ENCODE data around the gene DLGAP4.

The DLGAP4 gene

DNA sequence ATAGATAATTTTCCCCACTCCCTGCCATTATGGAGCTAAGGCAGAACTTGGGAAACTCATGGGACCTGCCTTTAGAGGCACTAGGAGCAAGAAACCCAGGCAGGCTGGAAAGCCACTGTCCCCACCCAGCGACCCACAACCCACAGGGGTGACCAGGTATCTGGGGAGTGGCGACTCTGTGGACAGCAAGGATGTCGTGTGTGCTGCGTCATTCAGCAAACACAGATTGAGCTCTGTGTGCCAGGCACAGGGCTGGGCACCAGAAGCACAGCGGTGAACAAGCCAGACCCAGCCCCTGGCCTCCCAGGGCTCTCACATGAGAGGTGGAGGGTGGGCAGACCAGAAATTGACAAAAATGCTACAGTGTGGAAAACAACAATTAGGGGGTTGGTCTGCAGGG lies 27.7 kb downstream of the DLGAP4 start:
- DNase-seq (ENCODE audit: low read depth): no peak

DNA sequence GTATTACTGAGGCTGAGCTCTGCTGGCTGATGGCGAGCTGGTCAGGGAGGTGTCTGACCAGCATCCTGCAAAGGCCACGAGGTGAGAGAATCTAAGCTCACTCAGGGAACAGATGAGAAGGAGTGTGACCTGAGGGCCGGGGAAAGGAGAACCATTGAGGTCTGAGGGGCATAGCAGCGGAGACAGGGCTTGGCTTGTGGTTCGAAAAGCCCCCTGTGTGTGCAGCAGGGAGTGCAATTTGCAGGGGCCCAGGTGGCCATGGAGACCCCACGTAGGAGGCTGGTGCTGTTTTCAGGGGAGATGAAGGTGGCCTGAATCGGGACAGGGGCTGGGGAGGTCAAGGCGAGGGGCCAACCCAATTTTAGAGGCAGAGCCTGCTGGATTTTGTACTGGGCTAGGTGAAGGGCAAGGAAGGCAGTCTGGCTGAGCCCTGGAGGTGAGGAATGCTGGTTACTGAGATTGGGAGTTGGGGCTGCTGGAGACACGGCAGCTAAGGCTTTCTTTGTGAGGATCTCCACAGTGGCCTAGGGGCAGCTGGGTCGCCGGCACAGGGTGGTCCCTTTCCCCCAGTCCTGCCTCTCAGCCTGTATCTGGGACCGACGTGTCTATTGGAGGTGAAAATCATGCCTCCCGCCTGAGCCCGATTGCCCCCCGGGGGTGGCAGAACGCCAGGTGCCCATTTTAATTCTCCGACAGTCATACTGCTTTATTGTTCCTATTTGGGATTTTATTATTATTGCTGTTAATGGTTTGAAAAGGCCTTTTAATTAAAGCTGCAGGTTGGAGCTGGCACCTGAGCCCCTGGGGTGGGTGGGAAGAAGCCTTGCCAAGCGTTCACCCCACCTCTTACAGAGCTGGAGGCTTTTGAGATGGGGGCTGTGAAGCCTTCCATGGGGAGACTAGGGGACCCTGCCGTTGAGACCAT lies 28.4 kb downstream of the DLGAP4 start:
- DNase-seq (ENCODE audit: low read depth): no peak

DNA sequence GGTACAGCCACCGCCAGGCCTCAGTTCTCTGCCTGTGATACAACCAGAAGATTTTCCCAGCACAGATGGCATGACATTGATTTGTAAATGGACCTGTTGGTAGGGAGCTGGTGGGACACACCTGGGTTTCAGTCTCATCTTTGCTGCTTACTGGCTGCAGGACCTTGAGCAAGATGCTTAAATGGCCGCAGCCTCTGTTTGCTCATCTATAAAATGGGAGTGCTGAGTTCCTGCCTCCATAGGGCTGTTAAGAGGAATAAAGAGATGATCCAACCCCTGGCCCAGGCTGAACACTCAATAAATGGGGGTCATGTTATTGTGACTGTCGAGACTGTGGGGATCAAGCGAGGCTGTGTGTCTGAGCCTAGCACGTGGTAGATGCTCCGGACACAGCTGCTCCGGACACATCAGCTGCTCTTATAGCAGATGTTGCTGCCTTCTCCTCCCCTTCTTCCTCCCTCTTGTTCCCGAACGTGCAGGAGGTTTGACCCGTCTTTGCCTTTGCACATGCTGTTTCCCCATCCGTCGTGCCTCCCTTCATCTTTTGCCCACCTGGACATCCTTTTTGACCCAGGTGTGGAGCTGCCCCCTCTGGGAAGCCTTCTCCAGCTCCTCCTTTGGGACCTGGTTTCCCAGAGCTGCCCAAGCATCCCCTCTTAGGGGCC lies 29.2 kb downstream of the DLGAP4 start:
- DNase-seq (ENCODE audit: low read depth): no peak

DNA sequence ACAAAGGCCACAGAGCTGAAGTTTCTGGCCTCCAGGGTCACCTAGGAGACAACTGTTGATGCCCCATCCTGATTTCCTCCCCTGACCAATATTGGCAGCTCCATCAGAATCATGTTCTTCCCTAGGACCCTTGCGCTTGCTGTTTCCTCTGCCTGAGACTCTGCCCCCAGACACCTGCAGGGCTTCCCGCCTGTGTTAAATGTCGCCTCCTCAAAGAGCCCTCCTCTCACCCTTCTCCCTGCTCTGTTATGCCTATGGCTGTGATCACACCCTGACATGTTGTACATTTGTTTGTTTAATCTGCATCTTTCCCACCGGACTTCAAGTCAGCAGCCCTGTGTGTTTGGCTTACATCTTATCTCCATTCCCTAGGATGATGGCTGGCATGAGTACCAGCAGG lies 30.1 kb downstream of the DLGAP4 start:
- DNase-seq (ENCODE audit: low read depth): no peak

DNA sequence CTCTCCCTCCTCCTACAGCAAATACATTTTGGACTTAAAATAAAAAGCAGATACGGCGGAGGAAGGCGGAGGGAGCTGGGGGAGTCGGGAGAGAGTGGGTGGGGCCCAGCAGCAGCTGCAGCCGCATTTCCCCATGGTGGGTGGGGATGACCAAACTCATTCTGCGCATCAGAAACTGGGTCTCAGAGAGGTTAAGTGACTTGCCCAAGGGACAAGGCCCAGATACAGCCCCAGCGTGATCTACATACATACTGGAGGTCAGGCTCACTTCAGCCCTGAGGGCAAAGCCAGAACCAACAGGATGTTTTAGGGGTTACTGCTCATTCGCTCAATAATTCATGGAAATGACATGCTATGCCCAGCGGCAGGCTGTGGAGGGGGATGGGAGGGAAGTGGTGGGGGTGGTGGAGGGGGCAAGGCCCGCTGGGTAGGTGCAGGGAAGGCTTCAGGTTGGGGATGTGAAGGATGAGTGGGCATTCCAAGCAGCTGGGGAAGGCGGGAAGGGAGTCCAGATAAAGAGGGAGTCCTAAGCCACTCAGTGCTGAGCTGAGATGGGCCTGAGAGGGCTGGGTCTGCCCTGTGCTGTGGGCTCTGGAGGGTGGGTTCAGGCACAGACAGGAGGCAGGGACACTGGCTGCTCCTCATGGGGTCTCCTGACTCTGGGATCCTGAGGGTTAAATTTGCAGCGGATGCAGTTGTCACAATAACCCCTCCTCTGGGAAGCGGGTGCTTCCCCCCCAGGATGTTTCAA lies 31.0 kb downstream of the DLGAP4 start:
- no peak for DNase-seq (ENCODE audit: low read depth)

DNA sequence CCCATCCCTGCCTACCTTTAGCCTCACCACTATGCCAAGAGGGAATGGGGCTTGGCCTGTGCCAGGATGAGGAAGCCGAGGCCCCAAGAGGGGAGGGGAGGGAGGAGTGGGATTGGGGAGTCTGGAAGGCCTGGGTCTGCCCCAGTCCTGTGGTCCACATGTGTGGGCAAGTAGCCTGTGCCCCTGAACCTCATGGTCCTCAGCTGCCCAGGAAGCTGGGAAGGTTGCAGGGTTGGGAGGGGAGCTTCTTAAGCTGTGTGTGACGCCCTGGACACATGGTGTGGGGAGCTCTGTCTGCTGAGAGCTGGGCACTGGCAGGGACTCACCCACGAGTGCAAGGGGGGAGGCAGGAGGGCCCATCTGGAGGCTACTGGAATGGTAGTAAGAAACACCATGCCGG lies 31.7 kb downstream of the DLGAP4 start:
- no peak for DNase-seq (ENCODE audit: low read depth)

DNA sequence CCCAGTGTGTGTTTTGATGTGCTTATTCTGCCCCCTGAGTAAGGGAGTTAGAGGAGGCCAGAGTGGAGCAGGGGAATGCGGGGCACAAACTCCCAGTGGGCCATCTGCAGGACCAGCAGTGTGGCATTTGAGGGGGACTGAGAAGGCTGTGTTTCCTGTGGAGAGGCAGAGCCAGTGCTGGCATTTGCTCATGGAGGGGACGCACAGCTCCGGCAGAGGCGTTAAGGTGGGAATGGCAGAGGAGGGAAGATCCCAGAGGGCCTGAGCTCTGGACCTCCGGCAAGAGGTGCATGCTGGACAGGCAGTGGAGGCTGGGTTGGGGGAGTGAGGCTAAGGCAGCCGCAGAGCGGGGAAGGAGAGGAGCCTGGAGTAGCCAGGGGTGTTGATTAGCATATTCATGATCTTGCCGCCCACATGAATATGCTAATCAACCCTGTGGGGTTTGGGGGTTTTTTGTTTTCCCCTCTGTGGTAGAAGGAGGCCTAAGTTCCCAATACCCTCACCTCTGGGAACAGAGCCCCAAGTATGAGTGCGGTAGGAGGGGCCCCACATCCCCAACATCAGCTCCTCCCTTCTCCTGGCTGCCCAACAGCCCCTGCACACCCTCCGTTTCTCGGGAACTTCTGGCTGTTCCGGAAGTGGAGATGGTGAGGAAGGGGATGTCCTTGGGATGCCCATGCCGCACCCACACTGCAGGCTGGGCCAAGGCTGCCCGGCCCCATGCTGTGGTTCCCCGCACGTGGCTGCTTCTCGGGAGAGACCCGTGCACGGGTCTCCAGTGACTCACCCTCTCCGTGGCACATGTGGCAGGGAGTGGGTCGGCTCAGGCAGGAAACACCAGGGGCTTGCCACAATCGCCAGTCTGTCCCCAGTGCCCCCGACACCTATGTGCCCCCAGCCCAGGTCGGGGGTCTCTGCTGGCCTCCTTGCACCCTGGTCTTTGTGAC lies 33.8 kb downstream of the DLGAP4 start:
- no peak for DNase-seq (ENCODE audit: low read depth)

DNA sequence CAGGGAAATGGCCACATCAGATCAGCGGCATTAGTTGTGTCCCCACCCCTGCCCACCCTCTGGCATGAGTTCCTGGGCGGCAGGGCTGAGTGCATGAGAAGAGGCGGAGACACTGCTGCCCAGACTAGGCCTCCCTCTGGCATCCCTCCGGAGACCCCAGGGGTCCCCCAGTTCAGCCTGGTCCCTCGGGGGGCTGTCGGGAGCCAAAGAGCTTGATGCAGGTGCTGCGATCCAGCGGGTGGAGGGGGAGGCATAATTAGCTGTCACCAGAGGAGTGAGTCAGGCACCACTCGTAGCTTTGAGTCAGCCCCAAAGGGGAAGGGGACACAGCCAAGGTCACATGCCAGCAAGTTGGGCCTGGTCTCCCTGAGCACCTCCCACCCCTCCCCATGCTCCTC lies 34.5 kb downstream of the DLGAP4 start:
- DNase-seq (ENCODE audit: low read depth): no peak

DNA sequence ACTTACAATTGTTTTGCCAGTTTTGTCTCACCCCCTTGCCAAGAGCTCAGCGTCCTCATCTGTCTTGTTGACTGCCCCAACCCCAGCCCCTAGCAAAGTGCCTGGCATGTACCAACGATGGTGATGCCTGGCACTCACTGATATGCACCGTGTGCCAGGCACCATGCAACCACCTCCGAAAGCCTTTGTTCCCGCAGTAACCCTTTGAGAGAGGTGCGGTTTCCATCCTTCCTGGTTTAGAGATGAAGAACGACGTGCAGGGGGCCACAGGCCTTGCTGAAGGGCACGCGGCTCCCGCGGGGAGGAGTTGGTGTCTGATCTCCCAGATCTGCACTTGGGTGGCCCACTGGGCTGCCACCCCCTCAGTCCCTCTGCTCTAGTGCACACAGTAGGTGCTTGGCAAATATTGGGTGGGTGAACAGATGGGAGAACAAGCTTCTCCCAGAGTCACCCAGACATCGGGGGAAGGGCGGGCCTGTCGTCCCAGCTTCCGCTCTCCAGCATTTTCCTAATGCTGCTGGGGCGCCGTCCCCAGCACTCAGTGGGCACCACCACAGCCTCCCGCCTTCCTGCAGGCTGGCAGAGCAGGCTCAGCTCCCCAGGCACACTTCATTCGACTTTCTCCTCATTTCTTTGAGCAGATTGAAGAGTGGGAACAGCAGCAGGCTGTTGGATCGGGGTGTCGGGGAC lies 35.3 kb downstream of the DLGAP4 start:
- DNase-seq (ENCODE audit: low read depth): no peak

DNA sequence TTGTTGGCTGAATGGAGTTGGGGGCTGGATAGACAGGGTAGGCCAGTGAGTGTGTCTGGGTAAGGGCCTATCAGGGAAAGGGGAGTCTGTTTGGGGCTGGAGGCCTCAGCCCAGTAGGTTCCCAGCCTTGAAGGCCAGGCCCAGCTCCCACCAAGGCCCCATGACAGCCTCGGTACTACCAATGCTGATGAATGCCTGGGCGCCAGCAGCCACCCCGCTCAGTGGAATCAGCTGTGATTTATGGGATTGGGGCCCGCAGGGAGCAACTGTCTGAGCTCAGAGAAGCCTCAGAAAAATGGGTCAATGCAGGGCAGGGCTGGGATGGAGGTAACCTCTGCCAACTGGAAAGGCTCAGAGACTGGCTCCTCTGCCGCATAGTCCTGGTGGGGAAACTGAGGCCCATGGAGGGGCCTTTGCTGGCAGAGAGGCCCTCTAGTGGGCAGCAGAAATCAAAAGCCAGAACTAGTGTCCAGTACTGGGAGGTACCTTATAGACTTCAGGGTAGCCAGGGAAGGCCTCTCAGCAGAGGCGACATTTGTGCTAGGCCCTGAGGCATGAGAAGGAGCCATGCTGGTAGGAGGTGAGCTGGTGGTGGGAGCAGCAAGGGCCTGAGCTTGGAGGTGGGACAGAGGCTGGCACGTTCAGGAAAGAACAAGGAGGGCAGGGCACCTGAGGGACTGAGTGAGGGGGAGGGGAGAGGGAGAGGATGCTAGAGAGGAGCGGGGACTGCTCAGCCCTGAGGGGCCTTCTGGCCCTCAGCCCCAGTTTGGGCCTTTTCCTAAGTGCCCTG lies 36.4 kb downstream of the DLGAP4 start:
- DNase-seq (ENCODE audit: low read depth): no peak

DNA sequence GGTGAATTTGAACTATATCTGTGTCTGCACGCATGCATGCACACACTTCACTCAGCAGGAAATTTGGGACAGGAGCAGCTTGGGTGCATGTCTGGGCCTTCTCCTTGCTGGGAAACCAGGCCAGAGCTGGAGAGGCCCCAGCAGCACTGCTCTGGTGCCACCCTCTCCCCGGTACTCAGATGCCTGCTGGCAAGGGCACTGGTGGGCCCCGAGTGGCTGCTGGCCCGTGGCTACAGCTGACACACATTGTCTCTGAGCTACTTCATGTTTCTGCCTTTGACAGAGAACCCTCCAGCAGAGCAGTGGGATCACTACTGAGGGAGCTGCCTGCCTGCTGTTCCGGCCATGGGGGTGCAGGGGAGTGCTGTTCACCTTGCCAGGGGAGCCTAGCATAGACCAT lies 37.5 kb downstream of the DLGAP4 start:
- DNase-seq (ENCODE audit: low read depth): no peak

DNA sequence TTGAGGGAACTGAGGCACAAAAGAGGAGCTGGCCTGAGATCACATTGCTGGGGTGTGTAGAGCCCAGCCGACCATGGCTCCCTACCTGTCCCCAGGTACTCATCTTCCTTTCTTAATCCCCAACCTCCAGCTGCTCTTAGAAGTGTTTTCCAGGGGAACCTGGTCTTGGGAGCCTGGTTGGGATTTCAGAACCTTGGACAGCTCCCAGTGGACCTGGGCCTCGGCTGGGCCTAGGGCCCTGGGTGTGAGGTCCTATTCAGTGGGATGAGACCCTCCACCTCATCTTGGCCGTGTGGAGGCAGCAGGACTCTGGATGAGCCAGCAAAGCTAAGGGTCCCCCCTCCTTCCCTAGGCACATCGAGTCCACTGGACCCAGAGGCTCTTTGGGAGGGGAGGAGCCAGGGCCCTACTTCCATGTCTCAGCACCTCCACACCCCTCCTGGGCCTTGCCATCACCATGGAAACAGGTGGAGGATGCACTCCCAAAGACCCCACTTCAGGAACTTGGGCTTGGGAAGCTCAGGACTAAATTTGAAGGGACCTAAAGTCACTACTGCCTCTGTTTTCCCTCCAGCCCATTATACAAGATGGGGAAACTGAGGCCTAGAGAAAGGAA lies 38.5 kb downstream of the DLGAP4 start:
- no peak for DNase-seq (ENCODE audit: low read depth)

DNA sequence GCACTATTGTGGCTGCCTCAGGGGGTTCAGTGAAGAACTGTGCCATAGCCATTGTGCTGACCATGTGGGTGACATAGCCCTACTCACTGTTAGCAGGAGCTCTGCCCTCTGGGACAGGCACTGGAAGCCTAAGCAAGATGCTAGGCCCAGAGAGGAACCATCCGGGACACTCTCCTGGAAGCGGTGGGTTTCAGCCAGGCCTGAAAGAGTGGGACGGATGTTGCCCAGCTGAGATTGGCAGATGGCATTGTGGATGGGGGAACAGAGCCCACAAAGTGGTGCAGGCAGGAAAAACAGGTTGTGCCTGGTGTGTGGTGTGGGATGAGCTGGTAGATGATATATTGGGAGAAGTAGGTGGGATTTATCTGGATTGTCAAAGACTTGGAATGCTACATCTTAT lies 40.1 kb downstream of the DLGAP4 start:
- no peak for DNase-seq (ENCODE audit: low read depth)

DNA sequence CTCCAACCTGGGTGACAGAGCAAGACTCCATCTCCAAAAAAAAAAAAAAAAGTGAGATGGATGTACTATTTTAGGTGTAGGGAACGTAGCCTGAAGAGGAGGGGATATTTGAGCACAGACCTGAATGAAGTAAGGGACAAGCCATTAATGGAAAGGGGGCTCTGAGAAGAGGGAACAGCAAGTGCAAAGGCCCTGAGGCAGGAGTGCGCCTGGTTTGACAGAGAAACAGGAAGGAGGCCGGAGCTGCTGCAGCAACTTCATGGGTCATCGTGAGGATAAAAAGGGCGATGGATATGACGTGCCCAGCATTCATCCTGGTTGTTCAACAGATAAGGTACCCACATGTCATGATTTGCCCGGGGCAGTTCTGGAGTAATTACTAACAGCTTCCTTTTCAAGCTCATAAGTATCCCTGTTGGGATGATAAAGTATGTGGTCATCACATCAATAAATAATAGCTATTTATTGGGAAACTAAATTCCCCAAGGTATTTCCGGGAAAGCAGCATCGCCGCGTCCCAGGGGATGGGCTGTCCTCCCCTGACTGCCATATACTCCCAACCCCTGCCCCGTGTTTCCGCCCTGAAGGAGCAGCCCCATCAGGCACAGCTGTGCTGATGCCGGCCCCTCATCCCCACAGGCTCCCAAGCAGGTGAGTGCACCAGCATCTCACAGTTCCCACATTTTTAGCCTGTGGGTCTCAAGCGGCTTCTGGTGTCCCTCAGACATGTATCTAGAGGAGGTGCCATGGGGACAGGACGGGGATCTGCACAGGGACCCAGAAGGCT lies 43.4 kb downstream of the DLGAP4 start:
- DNase-seq (ENCODE audit: low read depth): no peak

DNA sequence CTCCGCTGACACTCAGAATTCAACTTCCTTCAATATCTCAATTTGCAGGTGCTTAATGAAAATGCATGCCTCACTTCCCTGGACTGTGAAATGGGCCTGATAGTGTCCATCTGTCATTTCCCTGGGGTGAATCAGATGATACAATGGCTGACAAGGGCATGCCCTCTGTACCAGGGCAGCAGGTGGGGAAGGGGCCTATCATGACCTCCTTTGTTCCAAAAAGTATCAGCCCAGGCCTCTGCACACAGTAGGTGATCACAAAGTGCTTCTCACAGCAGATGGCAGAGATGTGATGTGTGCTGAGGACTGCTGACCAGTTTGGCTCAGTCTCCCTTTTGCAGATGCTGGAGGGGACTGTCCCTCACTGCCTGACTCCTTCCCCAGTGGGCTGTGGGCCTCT lies 44.3 kb downstream of the DLGAP4 start:
- DNase-seq (ENCODE audit: low read depth): no peak

DNA sequence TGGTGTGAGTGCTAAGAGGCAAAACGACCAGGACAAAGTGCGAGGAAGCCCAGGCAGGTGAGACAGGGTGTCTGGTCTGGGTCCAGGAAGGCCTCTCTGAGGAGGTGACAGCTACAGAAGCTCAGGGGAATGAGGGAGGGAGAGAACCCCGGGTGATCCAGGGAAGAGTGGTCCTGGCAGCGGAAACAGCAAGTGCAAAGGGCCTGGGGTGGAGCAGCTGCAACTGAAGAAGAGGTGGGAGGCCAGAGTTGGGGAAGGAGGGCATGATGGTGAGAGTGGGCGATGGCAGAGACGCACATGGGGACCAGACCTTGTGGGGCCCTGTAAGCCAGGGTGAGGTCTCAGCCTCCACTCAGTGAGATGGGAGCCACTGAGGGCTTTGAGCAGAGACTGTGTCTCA lies 45.8 kb downstream of the DLGAP4 start:
- no peak for DNase-seq (ENCODE audit: low read depth)

DNA sequence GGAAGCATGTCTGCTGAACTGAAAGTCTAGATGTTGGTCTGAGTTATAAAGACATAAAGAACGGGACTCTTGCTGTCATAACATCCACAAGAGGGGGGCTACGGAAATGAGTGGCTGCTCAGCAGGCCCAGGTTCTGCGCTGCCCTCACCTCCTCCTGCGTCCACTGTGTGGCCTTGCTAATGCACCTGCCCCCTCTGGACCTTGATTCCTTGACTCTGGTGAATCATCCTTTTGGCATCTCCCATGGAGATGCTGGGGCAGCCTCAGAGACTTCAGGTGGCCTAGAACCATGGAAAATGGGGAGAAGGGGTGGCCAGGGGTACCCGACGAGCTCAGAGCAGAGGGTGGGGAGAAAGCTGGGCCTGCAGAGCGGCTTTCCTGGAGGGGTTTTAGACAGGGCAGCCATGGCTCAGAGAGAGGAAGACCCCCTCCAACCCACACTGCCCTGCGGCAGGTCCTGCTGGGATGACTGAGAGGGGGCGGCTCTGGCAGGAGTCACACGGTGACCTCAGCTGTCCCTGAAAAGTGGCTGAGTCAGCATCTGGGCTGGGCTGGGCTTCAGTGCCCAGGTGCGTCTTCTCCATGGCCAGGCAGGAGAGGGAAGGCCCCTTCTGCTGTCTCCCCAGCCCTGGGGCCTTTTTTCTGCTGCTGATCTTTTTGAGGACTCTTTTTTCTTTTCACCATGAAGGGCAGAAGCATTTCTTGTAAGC lies 46.9 kb downstream of the DLGAP4 start:
- no peak for DNase-seq (ENCODE audit: low read depth)

DNA sequence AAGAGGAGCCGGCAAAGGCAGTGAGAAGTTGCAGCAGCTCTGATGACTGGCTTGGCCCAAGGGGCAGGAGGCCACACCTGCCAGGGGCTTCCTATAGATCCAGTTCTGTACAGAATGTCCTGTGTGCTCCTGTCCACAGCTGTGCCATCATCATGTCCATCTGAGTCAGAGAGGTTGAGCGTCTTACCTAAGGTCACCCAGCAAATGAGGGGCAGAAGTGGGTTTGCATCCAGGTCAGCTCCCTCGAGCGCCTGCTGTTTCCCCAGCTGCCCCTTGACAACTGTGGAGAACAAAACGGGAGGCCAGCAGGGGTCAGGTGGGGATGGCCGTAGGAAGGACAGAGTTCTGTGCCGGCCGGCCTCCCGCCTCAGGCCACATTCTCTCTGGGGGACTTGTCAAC lies 47.6 kb downstream of the DLGAP4 start:
- DNase-seq (ENCODE audit: low read depth): no peak
